Esophagus (tissue), 2 donors: Measurements from ENCODE around the gene ACVRL1. TPM values are rescaled to one million over a fixed set of nuclear protein-coding genes. Genes with fewer than 3 reads are reported as not detected.
A peak's percentile ranks its signal among the peaks of the same experiment; 100 is the strongest.

Experiments used
- H3K27ac ChIP-seq, 2 donors: one replicate each; pipeline ENCODE4 v1.5.1; 2013; ENCODE audit warnings: low read depth in 2 of 2, mild to moderate bottlenecking in 2 of 2, inconsistent platforms in 1 of 2, low read length in 1 of 2, moderate library complexity in 1 of 2
- H3K27me3 ChIP-seq, 2 donors: one replicate each; pipeline ENCODE4 v1.6.1; 2013; ENCODE audit warnings: low read length in 2 of 2, control low read depth in 1 of 2, mild to moderate bottlenecking in 1 of 2; ENCODE audit not compliant: insufficient read depth in 2 of 2, control insufficient read depth in 1 of 2
- H3K36me3 ChIP-seq, 2 donors: one replicate each; pipeline ENCODE4 v1.6.1; 2013; ENCODE audit warnings: low read length in 1 of 2; ENCODE audit not compliant: control insufficient read depth in 2 of 2, insufficient read depth in 2 of 2
- H3K4me1 ChIP-seq, 2 donors: one replicate each; pipeline ENCODE4 v1.6.1; 2013; ENCODE audit warnings: low read length in 1 of 2; ENCODE audit not compliant: control insufficient read depth in 2 of 2, insufficient read depth in 2 of 2
- H3K4me3 ChIP-seq, 2 donors: one replicate each; pipeline ENCODE4 v1.5.1; 2013; ENCODE audit warnings: low read length in 2 of 2, mild to moderate bottlenecking in 2 of 2, low read depth in 1 of 2, moderate library complexity in 1 of 2
- H3K9me3 ChIP-seq, 2 donors: one replicate each; pipeline ENCODE4 v1.6.1; 2013; ENCODE audit warnings: mild to moderate bottlenecking in 2 of 2, low read depth in 1 of 2, low read length in 1 of 2, moderate library complexity in 1 of 2; ENCODE audit not compliant: control insufficient read depth in 2 of 2, insufficient read depth in 1 of 2
- WGBS, 2 donors: extraction: QIAGEN DNeasy Blood & Tissue Kit; methylation state at CpG; one replicate each; pipeline ENCODE4 v1.1.7; 2013; 5-methylcytosine and 5-hydroxymethylcytosine counted together
- polyA plus RNA-seq, 2 donors: library from polyadenylated mRNA; stranded (reverse); fragments of 200-250 nt; gene quantifications; one replicate each; pipeline ENCODE4 v1.2.3, GENCODE V29; 2013
- donor health status: healthy with polysubstance abuse.
- donor health status: Bipolar disorder and iron deficiency.

The ACVRL1 gene
- polyA plus RNA-seq, 2 donors: 3.4 to 5.2 TPM

DNA sequence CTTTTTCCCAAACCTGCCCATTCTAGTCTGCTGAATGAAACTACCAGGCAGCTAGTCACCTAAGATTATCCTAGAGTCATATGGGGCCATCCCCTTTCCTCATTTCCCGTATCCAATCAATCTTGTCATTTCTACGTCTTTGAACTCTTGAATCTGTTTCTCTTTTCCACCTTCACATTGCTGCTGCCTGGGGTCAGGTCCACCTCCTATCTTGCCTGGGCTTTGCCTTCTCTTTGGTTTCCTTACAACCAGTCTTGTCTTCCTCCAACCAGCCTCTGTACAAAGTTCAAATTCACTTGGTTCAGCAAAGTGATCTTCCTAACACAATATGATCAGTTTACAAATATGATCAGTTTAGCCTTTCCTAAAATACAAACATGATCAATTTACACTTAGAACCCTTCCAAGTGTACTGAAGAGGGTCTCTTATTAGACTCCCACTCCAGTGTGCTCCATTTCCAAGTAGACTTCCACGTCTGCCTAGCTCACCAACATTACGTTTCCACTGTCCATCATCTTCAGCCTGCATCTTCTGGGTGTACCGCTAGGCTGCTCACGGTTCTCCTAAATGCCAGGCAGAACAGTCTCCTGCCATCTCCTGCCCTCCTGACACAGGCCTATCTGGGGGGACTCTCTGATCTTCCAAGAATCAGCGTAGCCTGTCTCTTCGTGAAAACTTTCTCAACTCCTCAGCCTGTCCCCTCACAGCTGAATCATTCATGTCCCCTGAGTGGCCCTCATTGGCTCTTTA is 40.1 kb downstream of the ACVRL1 start:
- Histone ChIP-seq H3K4me3 (no peak overlapping the region), H3K27ac (no peak overlapping the region), H3K4me1 (peaks cover 3 to 4% of the 10 kb centered on the region in 2 donors), H3K36me3 (no peaks in the 10 kb centered on the region), H3K27me3 (no peaks in the 10 kb centered on the region), H3K9me3 (no peaks in the 10 kb centered on the region)
- 90 to 92% methylated on average over 8 of the region's 8 CpGs for WGBS, 2 donors

- no peaks in the 10 kb centered on the region for H3K27me3 ChIP-seq
- H3K36me3 ChIP-seq: no peaks in the 10 kb centered on the region
- H3K4me3 ChIP-seq: no peak overlapping the region
- H3K4me1 ChIP-seq: peaks cover 2 to 3% of the 10 kb centered on the region in 2 donors
- 90 to 95% methylated on average over 6 of the region's 6 CpGs for WGBS, 2 donors
- no peaks in the 10 kb centered on the region for H3K9me3 ChIP-seq
- H3K27ac ChIP-seq: no peak overlapping the region
Measured at GRCh38 chr12:51948066-51948465, 40.8 kb downstream of the ACVRL1 start.

DNA sequence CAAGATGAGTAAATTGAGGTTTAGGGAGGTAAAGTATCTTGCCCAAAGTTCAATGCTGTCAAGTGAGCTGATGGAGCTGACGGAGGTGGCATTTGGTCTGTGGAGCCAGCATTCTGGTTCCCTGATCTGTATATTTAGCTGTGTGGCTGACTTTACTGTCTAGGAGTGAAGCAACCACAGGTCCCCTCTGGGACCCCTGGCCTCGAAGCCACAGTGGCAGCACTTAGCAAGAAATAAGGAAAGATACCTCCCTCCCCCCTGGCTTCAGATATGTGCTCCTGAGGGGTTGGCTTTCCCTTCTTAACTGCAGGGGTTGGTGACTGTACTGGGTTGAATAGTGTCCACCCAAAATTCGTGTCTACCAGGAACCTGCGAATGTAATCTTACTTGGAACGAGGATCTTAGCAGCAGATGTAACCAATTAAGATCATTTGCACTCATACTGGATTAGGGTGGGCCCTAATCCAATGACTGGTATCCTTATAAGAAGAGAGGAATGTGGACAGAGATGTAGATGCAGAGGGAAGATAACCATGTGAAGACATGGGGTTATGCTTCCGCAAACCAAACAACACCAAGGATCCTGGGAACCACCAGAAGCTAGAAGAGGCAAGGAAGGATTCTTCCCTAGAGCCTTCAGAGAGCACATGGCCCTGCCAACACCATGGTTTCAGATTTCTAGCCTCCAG is 42.2 kb downstream of the ACVRL1 start:
- H3K9me3 ChIP-seq: no peaks in the 10 kb centered on the region
- H3K4me1 ChIP-seq: peaks cover 2 to 3% of the 10 kb centered on the region in 2 donors
- no peak overlapping the region for H3K27ac ChIP-seq
- H3K4me3 ChIP-seq: no peak overlapping the region
- 83 to 84% methylated on average over 6 of the region's 6 CpGs for WGBS, 2 donors
- H3K27me3 ChIP-seq: no peaks in the 10 kb centered on the region
- no peaks in the 10 kb centered on the region for H3K36me3 ChIP-seq

GRCh38 chr12:51950682-51951198 is 43.4 kb downstream of the ACVRL1 start:
- Histone ChIP-seq H3K4me1 (peaks cover 2 to 3% of the 10 kb centered on the region in 2 donors), H3K36me3 (no peaks in the 10 kb centered on the region), H3K27me3 (no peaks in the 10 kb centered on the region), H3K4me3 (peak overlapping the region; percentile 55 to 57), H3K27ac (peak overlapping the region; percentile 57 to 68), H3K9me3 (no peaks in the 10 kb centered on the region)
- 0% methylated on average over 5 of the region's 5 CpGs for WGBS, 2 donors

DNA sequence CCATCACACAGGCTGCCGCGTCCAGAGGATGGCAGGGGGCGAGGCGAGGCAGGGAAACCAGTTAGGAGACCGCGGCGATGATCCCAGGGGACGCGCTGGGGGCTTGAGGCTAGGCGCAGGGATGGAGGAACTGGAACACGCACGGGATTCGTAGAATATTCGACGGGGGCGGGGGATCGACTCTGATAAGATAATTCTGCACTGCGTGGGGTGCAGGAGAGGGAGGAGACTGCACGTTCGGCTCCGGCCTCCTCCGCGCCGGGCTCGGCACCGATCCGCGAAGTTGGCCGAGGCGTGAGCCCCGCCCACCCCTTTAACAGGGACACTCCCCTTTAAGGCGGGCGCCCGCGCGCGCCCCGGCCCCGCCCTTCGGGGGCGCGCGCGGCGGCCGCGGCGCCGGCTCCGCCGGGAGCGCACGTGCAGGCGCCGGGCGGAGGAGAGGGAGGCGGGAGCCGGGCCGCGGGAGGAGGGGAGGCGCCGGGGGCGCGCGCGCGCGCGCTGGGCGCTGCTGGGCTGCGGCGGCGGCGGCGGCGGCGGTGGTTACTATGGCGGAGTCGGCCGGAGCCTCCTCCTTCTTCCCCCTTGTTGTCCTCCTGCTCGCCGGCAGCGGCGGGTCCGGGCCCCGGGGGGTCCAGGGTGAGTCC is 44.0 kb downstream of the ACVRL1 start, which contains the start of gene ACVR1B:
Gene ACVR1B (plus strand): TSS at position 501 of the 644 bp plus-strand sequence. CDS start 45 bp downstream, at position 546.
- Histone ChIP-seq H3K27me3 (no peaks in the 10 kb centered on the region), H3K27ac (peak within 1 kb of the TSS; percentile 85 to 90), H3K4me3 (peak within 1 kb of the TSS; percentile 88 to 90), H3K9me3 (no peaks in the 10 kb centered on the region), H3K36me3 (no peaks in the 10 kb centered on the region), H3K4me1 (peaks cover 2 to 3% of the 10 kb centered on the region in 2 donors)
- WGBS, 2 donors: 1% methylated on average over 45 to 86 of the region's 86 CpGs

DNA sequence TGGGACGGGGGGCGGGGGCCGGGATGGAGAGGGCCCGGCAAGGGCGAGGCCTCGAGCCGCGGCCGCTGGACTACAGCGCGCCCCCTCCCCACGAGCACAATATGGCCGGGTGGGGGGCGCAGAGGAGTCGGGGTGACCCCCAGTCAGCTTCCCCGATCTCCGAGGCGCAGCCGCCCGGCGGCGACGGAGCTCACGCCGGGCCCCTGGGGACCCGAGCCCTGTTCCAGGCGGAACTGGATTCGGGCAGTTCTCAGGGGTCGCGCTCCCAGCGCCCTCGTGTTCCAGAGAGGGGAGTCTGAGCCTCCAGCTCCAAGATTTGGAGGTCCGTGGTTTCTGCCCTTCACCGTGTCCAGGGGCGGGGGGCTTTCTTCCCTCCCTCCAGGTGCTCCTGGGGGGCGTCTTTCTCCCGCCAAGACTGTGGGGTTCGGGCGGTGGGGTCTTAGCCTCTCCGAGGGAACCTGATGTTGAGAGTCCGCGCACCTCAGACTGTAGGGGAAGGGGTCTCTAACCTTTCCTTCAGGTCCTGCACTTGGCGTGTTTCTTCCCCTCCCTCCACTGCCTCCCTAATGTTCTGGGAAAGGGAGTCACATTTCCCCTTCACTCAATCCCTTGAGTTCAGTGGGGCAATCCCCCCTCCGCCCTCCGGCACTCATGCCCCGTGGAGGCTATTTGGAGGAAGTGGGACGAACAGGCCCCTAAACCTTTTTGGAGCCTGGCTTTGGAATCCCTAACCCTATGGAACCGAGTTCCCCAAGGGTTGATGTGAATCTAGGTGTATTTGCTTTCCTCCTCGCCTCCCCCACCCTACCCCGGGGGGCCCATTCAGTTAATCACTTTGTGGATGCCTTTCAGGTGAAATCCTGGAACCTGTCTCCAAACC is 44.8 kb downstream of the ACVRL1 start:
- H3K36me3 ChIP-seq: no peaks in the 10 kb centered on the region
- H3K4me1 ChIP-seq: peaks cover 2 to 3% of the 10 kb centered on the region in 2 donors
- H3K4me3 ChIP-seq: peak overlapping the region; percentile 88 to 90
- WGBS, 2 donors: 2 to 3% methylated on average over 37 to 50 of the region's 50 CpGs
- no peaks in the 10 kb centered on the region for H3K9me3 ChIP-seq
- H3K27ac ChIP-seq: peak overlapping the region; percentile 85 to 90
- no peaks in the 10 kb centered on the region for H3K27me3 ChIP-seq

DNA sequence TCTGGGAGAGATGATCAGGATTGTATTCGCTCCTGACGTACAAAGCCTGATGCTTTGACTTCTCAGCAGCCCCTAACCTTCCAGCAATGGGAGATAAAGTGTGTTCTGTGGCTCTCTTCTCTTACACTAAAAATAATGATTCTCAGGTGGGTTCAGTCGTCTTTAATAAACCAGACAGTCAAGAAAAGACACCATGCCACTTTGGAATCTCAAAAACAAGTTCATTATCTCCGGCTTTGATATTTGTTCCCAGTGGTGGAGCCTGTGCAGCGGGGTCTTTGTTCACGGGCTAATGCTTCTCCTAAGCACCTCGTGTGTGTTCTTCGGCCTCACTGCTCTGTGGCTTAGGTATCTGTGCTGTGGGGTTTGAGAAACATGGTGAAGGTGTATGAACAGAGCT is 45.8 kb downstream of the ACVRL1 start:
- 31 to 42% methylated on average over 8 of the region's 8 CpGs for WGBS, 2 donors
- Histone ChIP-seq H3K4me3 (peak overlapping the region; percentile 25 to 90), H3K27ac (peak overlapping the region; percentile 85 to 90), H3K36me3 (no peaks in the 10 kb centered on the region), H3K9me3 (no peaks in the 10 kb centered on the region), H3K4me1 (peaks cover 2 to 3% of the 10 kb centered on the region in 2 donors), H3K27me3 (no peaks in the 10 kb centered on the region)

DNA sequence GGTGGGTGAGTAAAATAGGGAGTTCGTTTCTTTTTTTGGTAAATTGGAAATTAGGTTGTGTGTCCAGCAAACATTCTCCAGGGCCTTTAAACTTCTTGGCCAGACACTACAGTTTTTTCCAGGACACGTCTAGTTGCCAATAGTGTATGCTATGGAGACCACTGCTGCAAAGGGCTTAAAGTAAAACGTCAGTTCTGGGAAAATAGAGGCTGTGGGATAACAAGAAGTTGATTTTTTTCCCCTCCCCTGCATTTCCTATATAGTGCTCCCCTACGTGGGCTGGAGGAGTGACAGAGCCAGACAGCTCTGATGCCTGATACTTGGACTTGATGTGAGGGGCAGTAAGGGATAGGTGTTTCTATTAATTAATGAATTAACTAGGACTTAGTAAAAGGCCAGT is 46.6 kb downstream of the ACVRL1 start:
- Histone ChIP-seq H3K9me3 (no peaks in the 10 kb centered on the region), H3K27me3 (no peaks in the 10 kb centered on the region), H3K27ac (peak overlapping the region; percentile 7 to 64), H3K4me3 (peak overlapping the region in 1 of 2 donors; percentile 90), H3K36me3 (no peaks in the 10 kb centered on the region), H3K4me1 (peaks cover 2 to 3% of the 10 kb centered on the region in 2 donors)
- 20 to 25% methylated on average over 4 of the region's 4 CpGs for WGBS, 2 donors
